Omental fat pad (tissue), 4 donors: ENCODE results near the gene VSIG2. TPM values are rescaled to one million over a fixed set of nuclear protein-coding genes. Genes with fewer than 3 reads are reported as not detected.
A peak's percentile ranks its signal among the peaks of the same experiment; 100 is the strongest.

Experiments
- ATAC-seq: fragments of 150-250 bp; one replicate; pipeline ENCODE4 v1.9.1; 2016; ENCODE audit warnings: mild to moderate bottlenecking, moderate library complexity; ENCODE audit not compliant: low FRiP score
- DNase-seq: peaks from one replicate; pipeline ENCODE4 v3.0.0-alpha.2; 2019; ENCODE audit warnings: low spot score
- CTCF ChIP-seq, 3 donors: fragments of 450-650 bp; IDR thresholded peaks; one replicate each; pipeline ENCODE4 v1.5.1; 2016 to 2017; ENCODE audit warnings: antibody characterized with exemption in 3 of 3, mild to moderate bottlenecking in 3 of 3, moderate library complexity in 2 of 3
- total RNA-seq, 4 donors: library from RNA; depleted of rRNA; stranded (reverse); fragments of >200 nt; gene quantifications; one replicate each; pipeline ENCODE4 v1.1.0, GENCODE V29; 2016

VSIG2 gene
- total RNA-seq, result 10 to 100 TPM in 1 of 4 donors, 1 to 10 TPM in 3; 1.4 to 14.1 (median 3.9) TPM

- peak; percentile 31 for ATAC-seq
- no peak for TF ChIP-seq CTCF (IDR thresholded peaks at IDR 0.05)
These were observed at the start of gene VSIG2 for GRCh38 chr11:124751741-124752470. TSS of gene VSIG2 (minus strand) at chr11:124752255. CDS start at chr11:124752137, 118 bp downstream.

DNA sequence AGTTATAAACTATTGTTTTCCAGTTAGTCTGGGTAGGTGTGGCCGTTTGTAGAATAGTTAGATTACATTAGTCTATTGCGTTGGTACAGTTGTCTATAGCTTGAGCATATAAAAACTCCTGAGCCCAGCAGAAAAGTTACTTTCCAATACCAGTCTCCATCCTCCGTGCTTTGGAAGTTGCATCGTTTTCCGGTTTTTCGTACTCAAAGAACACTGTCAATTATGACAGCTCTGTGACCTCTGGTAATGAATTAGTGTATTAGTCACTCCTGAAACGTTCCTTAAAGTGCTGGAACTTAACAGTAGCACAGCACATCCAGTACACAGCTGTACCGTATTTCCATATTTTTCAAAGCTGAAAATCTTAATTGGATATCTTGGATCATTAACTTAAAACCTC, 49.0 kb upstream of the VSIG2 start:
- peak; percentile 48 for ATAC-seq

More at GRCh38 chr11:124751741-124752470, at the start of gene VSIG2:
- DNase-seq, result no peak

GRCh38 chr11:124800226-124800929, 48.3 kb upstream of the VSIG2 start, which contains the start of gene MSANTD2:
TSS of gene MSANTD2 (minus strand) at chr11:124800406. CDS start at chr11:124800380, 26 bp downstream.
- ATAC-seq (peak; percentile 95), DNase-seq (peak; percentile 32)
- TF ChIP-seq CTCF (IDR thresholded peaks at IDR 0.05), result no peak

More for the DNA sequence above, 49.0 kb upstream of the VSIG2 start:
- no peak for DNase-seq
- TF ChIP-seq CTCF (IDR thresholded peaks at IDR 0.05), result no peak

DNA sequence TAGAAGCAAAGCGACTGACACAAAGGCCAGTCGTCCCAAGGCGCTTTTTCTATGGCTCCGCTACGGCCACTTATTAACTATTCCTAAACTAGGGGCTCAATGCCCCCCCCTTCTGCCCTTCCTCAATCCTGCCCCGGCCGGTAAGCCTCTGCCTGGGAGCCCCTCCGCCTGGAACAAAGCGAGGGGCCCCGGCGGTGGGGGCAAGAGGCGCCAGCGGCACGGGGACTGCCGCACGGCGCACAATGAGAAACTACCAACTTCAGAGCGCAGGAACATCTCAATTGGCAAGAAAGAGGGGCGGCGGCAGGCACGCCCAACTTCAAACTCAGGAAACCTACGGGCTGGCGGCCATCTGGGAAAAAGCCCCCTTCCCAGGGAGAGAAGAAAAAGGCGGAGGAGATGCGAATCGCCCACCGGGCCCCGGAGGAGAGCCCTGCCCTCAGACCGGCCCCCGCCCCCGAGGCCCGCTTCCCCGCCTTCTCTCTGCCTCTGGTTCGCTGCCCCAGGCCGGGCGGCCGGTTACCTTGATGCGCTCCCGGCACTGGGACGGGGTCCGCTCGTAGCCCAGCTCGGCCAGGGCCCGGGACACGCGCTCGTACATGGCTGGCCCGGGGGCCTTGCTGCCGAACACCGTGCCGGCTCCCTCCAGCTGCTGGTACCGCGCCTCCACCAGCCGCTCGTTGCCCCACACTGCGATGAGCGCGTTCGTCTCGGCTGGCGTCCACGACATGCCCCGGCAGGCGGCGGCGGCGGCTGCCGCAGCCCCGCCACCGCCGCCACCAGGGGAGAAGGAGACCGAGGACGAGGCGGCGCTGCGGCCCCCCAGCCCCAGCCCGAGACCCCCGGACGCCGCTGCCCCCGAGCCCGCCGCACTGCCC, 47.5 kb upstream of the VSIG2 start:
- ATAC-seq, result peak; percentile 27

DNA sequence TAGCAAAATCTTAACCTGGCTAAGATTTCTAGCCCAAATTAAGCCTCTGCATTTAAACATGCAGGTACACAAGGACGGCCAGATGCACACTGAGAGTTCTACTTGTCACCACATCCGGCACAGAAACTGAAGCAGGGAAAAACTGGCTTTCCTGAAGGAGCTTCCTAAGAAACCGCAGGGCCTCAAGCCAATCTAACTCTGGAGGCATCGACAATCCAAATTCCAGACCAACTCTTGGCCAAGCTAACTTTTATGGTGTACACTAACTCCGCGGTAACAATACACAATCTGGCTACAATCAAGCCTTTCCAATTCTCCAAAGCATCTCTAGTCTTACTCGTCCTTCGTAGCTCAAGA, 46.9 kb upstream of the VSIG2 start:
- no peak for ATAC-seq
- no peak for DNase-seq
- no peak for TF ChIP-seq CTCF (IDR thresholded peaks at IDR 0.05)

More for the DNA sequence above, 47.5 kb upstream of the VSIG2 start:
- TF ChIP-seq CTCF (IDR thresholded peaks at IDR 0.05), result no peak
- DNase-seq, result no peak

- no peak for TF ChIP-seq CTCF (IDR thresholded peaks at IDR 0.05)
- DNase-seq, result no peak
- ATAC-seq, result no peak
These were observed 44.3 kb upstream of the VSIG2 start for GRCh38 chr11:124796312-124796711.
